GM18868 (cell line): ENCODE results near the gene GRIN2A.
A peak's percentile ranks its signal among the peaks of the same experiment; 100 is the strongest.
"Not testable (repeated sequence)": the region's sequence is repeated elsewhere in the genome, so short reads cannot be mapped to it uniquely, and the experiment has no call there.

Source experiments
- ATAC-seq: cut with Tn5 transposase; IDR thresholded peaks from one replicate; pipeline ENCODE4 v1.9.1; 2021; ENCODE audit warnings: mild to moderate bottlenecking, moderate library complexity; ENCODE audit not compliant: unreplicated experiment

The GRIN2A gene

DNA sequence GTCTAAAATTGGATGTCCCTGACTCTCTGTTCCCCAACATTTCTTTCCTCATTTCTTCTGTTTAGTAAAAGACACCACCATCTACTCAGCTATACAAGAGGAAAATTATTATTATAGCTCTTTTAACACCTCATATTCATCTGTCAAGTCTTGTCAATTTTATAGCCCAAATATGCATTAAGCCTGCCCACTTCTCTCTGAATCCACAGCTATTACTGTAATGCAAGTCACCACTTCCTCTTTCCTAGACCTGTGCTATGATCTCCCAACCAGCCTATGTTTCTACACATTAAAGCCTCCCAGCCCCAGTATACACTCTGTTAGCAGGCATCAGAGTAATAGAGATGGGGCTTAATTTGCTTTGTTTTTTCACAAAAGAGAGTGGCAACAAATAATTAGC, 252.9 kb downstream of the GRIN2A start:
- ATAC-seq, result peak; percentile 87

DNA sequence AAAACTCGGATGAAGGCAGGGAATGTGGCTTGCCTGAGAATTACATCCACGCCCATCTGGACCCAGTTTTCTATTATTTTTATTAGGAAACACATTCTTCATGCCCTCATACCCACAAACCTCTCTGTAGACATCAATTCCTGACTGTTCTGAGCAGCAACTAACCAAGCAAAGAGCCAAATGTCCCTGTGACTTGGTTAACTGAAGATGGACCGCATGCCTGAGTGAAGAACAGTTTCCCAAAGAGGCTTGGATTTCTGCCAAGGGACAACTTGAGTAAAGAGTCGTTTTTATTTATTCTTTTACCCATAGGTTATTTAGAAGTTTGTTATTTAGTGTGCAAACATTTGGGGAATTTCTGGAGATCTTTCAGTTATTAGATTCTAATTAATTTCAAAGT, 259.8 kb downstream of the GRIN2A start:
- no peak for ATAC-seq

DNA sequence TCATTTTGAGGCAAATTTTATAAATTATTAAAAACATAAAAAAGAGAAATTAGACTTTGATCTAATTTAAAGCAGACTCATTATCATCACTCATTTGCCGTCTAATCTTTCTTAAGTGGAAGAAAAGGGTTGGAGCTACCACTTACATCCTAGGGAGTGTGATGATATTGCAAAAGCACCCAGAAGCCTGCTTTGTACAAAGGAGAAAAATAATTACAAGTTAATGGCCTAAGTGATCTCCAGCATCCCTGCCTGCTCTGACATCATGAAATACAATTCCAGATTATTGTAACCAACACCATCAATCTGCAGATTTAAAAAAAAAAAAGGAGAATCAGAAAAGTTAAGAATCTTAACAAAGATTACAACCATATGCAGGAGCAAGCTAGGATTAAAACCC, 260.2 kb downstream of the GRIN2A start:
- no peak for ATAC-seq

- ATAC-seq, result no peak
Observed at GRCh38 chr16:9919460-9919859, 262.8 kb downstream of the GRIN2A start.

DNA sequence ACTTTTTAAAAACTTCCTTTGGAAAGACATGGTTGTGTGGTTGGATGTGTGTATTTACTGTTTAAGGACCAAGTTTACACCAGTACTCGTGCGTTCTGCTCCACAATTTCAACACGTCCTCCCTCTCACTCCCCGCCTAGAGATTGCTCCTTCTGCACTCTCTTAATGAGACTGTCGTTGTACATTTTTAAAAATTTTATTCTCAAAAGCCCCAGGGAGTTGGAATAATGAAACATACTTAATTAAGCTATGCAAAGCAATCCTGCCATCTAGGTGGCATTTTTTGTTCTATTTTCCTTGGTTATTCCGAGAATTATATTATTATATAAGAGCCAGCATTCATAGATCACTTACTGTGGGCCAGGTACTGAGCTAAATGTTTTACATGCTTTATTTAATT, 264.5 kb downstream of the GRIN2A start:
- ATAC-seq, result no peak

DNA sequence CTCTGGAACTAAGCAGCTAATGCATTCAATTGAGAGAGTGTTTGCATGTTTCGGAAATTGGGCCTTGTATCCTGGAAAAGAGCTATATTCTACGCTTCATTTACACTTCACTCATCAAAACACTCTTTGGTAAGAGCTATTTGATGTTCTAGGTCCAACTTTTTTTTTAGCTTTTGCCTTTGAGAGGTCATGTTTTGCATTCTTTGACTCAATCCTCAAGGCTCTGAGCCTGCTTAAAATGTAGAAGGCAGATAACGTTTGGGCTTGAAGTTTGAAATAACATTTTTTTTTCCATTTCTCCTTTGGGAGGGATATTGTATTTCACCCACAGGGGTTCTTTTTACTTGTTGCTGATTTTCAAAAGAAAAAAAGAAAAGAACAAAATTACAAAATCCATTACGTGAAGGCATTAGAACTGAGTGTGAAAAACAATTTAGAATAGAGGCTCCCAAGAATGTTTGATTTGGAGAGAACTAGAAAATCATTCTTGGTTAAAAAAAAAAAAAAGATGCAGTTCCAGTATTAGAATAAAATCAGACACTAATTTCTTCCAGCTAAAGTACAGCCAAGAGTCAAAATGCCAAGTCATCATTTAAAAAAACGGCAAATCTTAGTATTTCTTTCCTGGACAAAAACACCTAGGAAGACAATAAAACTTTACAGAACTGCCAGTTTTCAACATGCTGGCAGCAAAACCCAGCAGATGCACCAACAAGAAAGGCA, 268.5 kb downstream of the GRIN2A start:
- no peak for ATAC-seq

DNA sequence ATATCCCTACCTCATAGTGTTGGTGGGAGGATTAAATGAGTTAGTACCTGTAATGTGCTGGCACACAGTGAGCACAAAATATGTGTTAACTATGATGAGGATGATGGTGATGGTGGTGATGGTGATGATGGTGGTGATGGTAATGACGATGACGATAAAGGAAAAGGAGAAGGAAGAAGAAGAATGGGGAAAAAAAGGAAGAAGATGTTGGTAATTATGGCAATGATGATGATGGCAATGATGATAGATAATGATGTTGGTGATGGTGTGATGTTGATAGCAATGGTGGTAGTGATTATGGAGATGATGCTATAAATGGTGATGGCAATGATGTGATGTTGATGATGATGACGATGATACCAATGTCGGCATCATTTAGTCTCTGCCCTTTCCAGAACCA, 270.2 kb downstream of the GRIN2A start:
- ATAC-seq, result no peak

GRCh38 chr16:9911231-9911630, 271.0 kb downstream of the GRIN2A start:
- no peak for ATAC-seq

- ATAC-seq, result no peak
Observed at GRCh38 chr16:9909072-9909825, 273.0 kb downstream of the GRIN2A start.

- ATAC-seq, result no peak
Observed at GRCh38 chr16:9908613-9909012, 273.6 kb downstream of the GRIN2A start.

- ATAC-seq, result no peak
Observed at GRCh38 chr16:9907752-9908151, 274.5 kb downstream of the GRIN2A start.

DNA sequence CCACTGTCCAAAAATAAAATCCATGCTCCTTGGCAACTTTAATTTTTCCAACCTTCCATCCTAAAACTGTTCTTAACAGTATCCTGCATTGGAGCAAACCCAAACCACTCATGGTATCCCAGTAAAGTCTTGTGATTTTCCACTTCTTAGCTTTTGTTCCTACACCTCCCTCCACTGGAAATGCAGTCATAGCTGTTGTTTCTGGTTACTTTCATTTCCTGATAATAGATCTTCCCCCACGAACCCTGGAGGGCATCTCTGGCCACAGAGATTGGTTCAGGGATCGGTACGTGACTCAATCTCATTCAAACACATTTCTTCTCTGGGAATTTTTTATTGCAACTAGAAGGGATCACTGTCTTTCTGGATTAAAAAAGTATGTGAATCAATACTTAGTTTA, 276.0 kb downstream of the GRIN2A start:
- ATAC-seq, result no peak

DNA sequence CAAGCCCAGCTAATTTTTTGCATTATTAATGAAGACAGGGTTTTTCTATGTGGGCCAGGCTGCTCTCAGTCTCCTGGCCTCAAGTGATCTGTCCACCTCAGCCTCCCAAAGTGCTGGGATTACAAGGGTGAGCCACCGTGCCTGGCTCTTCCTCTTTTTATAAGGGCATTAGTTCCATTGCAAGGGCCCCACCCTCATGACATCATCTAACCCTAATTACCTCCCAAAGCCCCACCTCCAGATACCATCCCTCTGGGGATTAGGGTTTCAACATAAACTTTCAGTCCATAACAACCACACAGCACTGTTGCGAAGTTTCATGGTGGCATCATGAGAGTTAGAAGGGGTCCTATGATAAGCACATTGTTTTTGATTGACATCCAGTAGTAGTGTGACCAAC, 277.7 kb downstream of the GRIN2A start:
- no peak for ATAC-seq

GRCh38 chr16:9900576-9900975, 281.7 kb downstream of the GRIN2A start:
- ATAC-seq, result no peak

DNA sequence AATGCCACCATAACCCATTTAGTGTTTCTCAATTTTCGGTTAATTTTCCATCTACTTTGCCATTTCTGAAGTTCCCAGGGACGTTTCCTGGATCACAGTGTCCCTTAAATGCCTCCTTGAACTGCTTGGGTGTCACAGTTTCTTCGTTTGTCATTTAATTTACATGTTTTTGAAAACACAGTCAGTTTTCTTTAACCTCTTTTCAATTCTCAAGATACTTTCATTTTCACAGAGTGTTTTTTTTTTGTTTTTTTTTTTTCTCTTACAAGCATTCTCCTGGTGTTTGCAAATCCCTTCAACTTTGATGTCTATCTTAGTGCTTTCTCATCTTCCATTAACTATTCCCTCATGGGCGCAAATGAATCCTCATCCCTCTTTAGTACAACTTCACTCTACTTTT, 283.7 kb downstream of the GRIN2A start:
- ATAC-seq, result no peak

DNA sequence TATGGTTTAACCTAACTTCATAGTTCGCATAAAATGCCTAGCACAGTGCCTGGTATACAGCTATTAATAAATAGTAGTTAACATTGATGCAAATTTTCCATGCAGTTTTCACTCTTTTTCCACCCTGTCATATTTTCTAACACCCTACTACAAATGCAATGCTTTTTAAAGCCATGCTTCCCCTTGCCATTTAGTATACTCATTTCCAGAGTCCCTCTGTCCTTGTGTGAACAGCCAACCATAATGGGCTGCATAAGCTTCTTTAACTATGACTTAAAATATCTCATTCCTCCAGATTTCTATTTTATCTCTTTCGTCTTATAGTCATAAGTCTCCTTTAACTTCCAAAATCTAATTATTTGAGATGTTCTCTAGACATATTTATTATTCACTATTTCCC, 284.1 kb downstream of the GRIN2A start:
- no peak for ATAC-seq

DNA sequence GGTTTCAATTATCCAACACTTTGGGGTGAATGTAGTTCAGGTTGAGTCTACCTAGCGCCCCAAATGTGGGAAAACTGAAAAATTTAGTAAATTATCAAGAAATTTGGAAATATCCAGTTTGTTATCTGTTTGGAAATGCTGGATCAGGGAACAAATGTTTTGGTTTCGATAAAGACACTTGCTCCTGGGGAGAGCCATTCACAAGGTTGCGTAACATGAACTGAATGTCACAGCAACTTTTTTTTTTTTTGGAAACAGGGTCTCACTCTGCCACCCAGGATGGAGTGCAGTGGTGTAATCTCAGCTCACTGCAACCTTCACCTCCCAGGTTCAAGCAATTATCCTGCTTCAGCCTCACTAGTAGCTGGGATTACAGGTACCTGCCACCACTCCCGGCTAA, 286.4 kb downstream of the GRIN2A start:
- ATAC-seq, result no peak

- no peak for ATAC-seq
Observed at GRCh38 chr16:9885876-9886275, 296.4 kb downstream of the GRIN2A start.

GRCh38 chr16:9885467-9885866, 296.8 kb downstream of the GRIN2A start:
- no peak for ATAC-seq

DNA sequence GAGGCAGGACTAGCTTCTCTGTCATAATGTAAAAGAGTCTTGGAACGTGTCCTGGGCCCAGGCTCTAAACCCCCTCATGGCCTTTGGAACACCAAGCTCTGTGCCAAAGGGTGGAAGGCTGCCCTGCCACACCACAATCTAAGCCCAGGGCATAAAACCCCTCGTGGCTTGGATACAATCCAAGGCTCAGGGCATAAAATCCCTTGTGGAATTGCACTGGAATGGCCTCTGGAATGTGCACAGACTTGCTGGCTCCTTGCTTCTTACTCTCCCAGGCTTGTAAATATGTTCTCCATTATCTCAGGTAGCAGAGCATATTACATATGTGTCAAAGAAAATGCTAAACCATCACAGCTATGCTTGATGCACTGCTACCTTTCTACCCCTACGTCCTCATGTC, 306.2 kb downstream of the GRIN2A start:
- ATAC-seq, result not testable (repeated sequence)

DNA sequence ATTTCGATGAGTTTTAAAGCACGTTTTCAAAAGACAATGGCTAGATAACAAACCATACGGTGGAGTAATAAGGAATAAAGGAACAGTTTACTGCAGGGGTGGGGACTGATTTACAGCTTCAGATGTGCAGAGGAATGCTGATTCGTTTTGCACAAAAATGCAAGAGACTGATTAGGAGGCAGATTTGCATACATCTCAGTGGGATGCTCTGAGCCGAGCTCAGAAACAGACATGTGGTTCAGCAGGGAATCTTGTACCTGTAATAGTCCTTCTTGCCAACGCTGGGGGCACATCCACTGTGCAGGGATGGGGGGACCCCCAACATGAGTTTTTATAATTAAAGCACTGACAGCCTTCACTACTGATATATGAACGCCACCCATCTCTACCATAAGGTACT, 308.0 kb downstream of the GRIN2A start:
- ATAC-seq, result no peak

DNA sequence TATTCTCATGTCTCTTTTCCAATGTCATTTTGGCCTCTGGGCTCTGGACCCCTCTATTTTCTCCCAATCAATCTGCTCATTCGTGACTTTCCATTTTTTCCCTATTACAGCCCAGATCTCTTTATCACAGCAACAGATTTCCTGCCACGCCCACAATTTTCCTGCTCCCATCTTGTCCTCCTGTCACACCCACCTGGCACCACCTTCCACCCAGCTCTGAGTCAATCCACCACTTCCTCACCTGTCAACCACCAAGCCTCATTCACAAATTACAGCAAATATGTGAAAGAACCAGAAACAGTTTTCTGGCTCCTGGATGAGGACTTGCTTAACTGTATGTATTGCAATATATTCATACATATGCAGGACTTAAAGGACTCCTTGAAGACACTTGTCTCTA, 311.3 kb downstream of the GRIN2A start:
- no peak for ATAC-seq

DNA sequence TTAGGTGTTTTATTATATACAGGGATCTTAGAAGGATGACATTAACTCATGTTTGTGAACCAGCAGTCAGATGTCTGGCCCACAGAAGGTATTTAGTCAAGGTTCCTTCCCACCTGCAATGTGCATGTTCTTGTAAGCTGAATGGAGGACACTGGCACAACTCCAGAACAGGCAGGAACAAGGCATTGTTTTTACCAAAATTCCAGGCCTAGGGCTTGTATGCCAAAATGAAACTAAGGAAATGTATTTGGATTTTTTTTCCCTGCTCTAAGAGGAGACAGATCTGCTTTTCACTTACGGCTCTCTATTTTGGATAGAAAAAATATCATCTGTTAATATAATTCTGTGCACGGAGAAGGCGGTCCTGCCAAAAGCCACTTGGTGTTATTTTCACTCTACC, 312.5 kb downstream of the GRIN2A start:
- no peak for ATAC-seq
